Ovary (tissue), 10 donors: Measurements from ENCODE around the gene NPW. TPM values are rescaled to one million over a fixed set of nuclear protein-coding genes. Genes with fewer than 3 reads are reported as not detected.

Experiments
- DNase-seq, 5 donors: peaks; one replicate each; pipeline ENCODE4 v3.0.0-alpha.2; 2019 to 2020
- H3K27ac ChIP-seq, 2 donors: fragments of 200-600 bp; one replicate each; pipeline versions ENCODE4 v1.5.1 to v1.8.0; 2019 to 2022
- H3K27me3 ChIP-seq: fragments of 200-600 bp; one replicate; pipeline ENCODE4 v1.8.0; 2022
- H3K36me3 ChIP-seq: fragments of 200-600 bp; sonication (generic); one replicate; pipeline ENCODE4 v1.5.1; 2019
- H3K4me1 ChIP-seq: one replicate; pipeline ENCODE4 v1.8.1; 2013; ENCODE audit warnings: mild to moderate bottlenecking, moderate library complexity; ENCODE audit not compliant: insufficient read depth
- H3K4me3 ChIP-seq: fragments of 200-600 bp; sonication (generic); one replicate; pipeline ENCODE4 v1.5.1; 2017
- H3K9me3 ChIP-seq, 2 donors: fragments of 200-600 bp in 1 of 2; sonication (generic) in 1 of 2; one replicate each; pipeline versions ENCODE4 v1.5.1 to v1.8.1; 2013 to 2019; ENCODE audit warnings: mild to moderate bottlenecking in 1 of 2, moderate library complexity in 1 of 2
- CTCF ChIP-seq, 3 donors: fragments of 450-650 bp in 2 of 3; fragments of 200-600 bp in 1 of 3; IDR thresholded peaks; one replicate each; pipeline versions ENCODE4 v1.5.1 to v1.8.0; 2016 to 2022; ENCODE audit warnings: antibody characterized with exemption in 3 of 3, mild to moderate bottlenecking in 1 of 3
- EP300 ChIP-seq: sonication (generic); formaldehyde crosslinking; IDR thresholded peaks from one replicate; pipeline ENCODE4 v1.6.1; 2017; ENCODE audit warnings: antibody characterized with exemption
- POLR2A ChIP-seq: fragments of 450-650 bp; IDR thresholded peaks from one replicate; pipeline ENCODE4 v1.6.1; 2017; ENCODE audit warnings: antibody characterized with exemption, mild to moderate bottlenecking, moderate library complexity
- WGBS, 3 donors: extraction: QIAGEN DNeasy Blood & Tissue Kit in 1 of 3; methylation state at CpG; one replicate each; pipeline versions ENCODE4 v1.1.5 to v1.1.7; 2013 to 2017; 5-methylcytosine and 5-hydroxymethylcytosine counted together
- intact Hi-C, 4 donors: fragments of 100-400 bp; cut with DNase I; formaldehyde crosslinking; loops; one replicate each; pipeline versions ENCODE4 v1.11.0 to v1.15.1; 2022 to 2023
- long read RNA-seq, 3 donors: library from polyadenylated mRNA in 2 of 3; unstranded in 2 of 3; transcript quantifications; one replicate each; pipeline ENCODE4 v2.0.0 and lab custom pipeline, GENCODE V29; 2021 to 2026
- polyA plus RNA-seq, 2 donors: library from polyadenylated mRNA; stranded (reverse); fragments of 200-250 nt in 1 of 2; fragments of 350-450 nt in 1 of 2; fragmentation: Illumina TruSeq in 1 of 2; extraction: RNeasy Lipid Tissue Mini Kit (QIAGEN cat#74804) in 1 of 2; gene quantifications; one replicate each; pipeline ENCODE4 v1.2.3, GENCODE V29; 2013 to 2014
- total RNA-seq, 7 donors: library from RNA; depleted of rRNA in 2 of 7; stranded (reverse); fragments of >200 nt in 2 of 7; fragmentation: NEBNext Ultra II Directional in 3 of 7; extraction: Animal tissue kit (Norgen Biotek cat#: 25700) in 3 of 7; gene quantifications; one replicate each; pipeline versions ENCODE4 v1.1.0 to v1.2.4, GENCODE V29; 2016 to 2023
- donor health status: DM: no; HTN: no; CAD: no; lungs with moderate emphysema.
- donor health status: DM: no; HTN: no; CAD: no.
- donor health status: Bipolar disorder and iron deficiency.
- donor health status: DM: yes; HTN: yes; CAD: no.
- donor health status: DM: no; HTN: no; CAD: no.
- donor health status: DM: yes; HTN: yes; CAD: no.

Gene NPW
- 1 to 10 TPM in 1 of 7 donors, under 1 TPM in 2, not detected in 4; 0.46 to 1.1 (median 0.78) TPM for total RNA-seq
- under 1 TPM in 1 of 2 donors, not detected in 1; 0.17 TPM for polyA plus RNA-seq
- long read RNA-seq, donor 1 = 0 reads
- long read RNA-seq, donor 2, transcript NPW-202 (2 exons, 991 nt) = major isoform, 16 of 16 reads
- long read RNA-seq, donor 2, partial matches to known transcripts = 0 of 16 reads
- long read RNA-seq, donor 2, other reads (novel, unspliced or antisense) = 0 of 16 reads
- long read RNA-seq, donor 3, partial matches to known transcripts = 0 of 2 reads
- long read RNA-seq, donor 3, other reads (novel, unspliced or antisense) = 0 of 2 reads

- H3K4me3 ChIP-seq = no peak within 1 kb of the TSS
- H3K36me3 ChIP-seq = no peaks in the 10 kb centered on the region
- TF ChIP-seq EP300 = no peak
- no peak for TF ChIP-seq CTCF (IDR thresholded peaks at IDR 0.05)
- no peak for TF ChIP-seq POLR2A
- no peaks in the 10 kb centered on the region for H3K9me3 ChIP-seq
- peaks cover 11% of the 10 kb centered on the region for H3K4me1 ChIP-seq
- 3 to 6% (median 4%) methylated on average over 24 to 33 of the region's 33 CpGs for WGBS, 3 donors
- intact Hi-C loops = loop anchor here in 1 of 4 donors (5.0 kb wide), 1 partner anchor 123 kb away; no protein-coding TSS in a partner anchor
- peak in 2 of 5 donors; percentile 38 to 42 for DNase-seq
- H3K27ac ChIP-seq = no peak within 1 kb of the TSS
- H3K27me3 ChIP-seq = no peaks in the 10 kb centered on the region
These were observed at the start of gene NPW for GRCh38 chr16:2019518-2019920. Gene NPW, plus strand, starts transcription at chr16:2019785.

- DNase-seq = peak; percentile 90 to 96 (median 93)
- H3K36me3 ChIP-seq = no peaks in the 10 kb centered on the region
- no peaks in the 10 kb centered on the region for H3K27me3 ChIP-seq
- H3K9me3 ChIP-seq = no peaks in the 10 kb centered on the region
- H3K4me1 ChIP-seq = peaks cover 10% of the 10 kb centered on the region
- H3K27ac ChIP-seq = peak within 1 kb of the TSS; percentile 63 to 83
- intact Hi-C loops = no loop called here
- WGBS, 3 donors = 0 to 1% (median 0%) methylated on average over 65 to 78 of the region's 78 CpGs
- TF ChIP-seq POLR2A (peak; percentile 95), EP300 (no peak), CTCF (IDR thresholded peaks at IDR 0.05) (peak in 1 of 3 donors; percentile 40)
- H3K4me3 ChIP-seq = peak within 1 kb of the TSS; percentile 100
These were observed 47.6 kb upstream of the NPW start, which contains the start of gene TBL3 for GRCh38 chr16:1971796-1972489. Gene TBL3, plus strand, starts transcription at chr16:1972053. Its CDS starts 112 bp downstream, at chr16:1972165.

- H3K27ac ChIP-seq = peak overlapping the region in 1 of 2 donors; percentile 63
- WGBS, 3 donors = 1 to 3% (median 2%) methylated on average over 22 of the region's 22 CpGs
- TF ChIP-seq CTCF (IDR thresholded peaks at IDR 0.05) (no peak), POLR2A (no peak), EP300 (no peak)
These were observed 47.1 kb upstream of the NPW start for GRCh38 chr16:1972490-1972877.

GRCh38 chr16:1973461-1974156 is 46.0 kb upstream of the NPW start:
- peak in 2 of 5 donors; percentile 23 to 35 for DNase-seq
- Histone ChIP-seq H3K4me3 (no peak overlapping the region), H3K27me3 (no peaks in the 10 kb centered on the region), H3K9me3 (no peaks in the 10 kb centered on the region), H3K36me3 (no peaks in the 10 kb centered on the region), H3K4me1 (peaks cover 10% of the 10 kb centered on the region), H3K27ac (no peak overlapping the region)
- no peak for TF ChIP-seq CTCF (IDR thresholded peaks at IDR 0.05)
- no peak for TF ChIP-seq EP300
- 86 to 91% (median 87%) methylated on average over 16 of the region's 16 CpGs for WGBS, 3 donors
- intact Hi-C loops = no loop called here

More at GRCh38 chr16:1972490-1972877, 47.1 kb upstream of the NPW start:
- no peaks in the 10 kb centered on the region for H3K9me3 ChIP-seq
- H3K4me3 ChIP-seq = peak overlapping the region; percentile 100
- intact Hi-C loops = no loop called here
- DNase-seq = peak in 3 of 5 donors; percentile 39 to 54 (median 49)
- no peaks in the 10 kb centered on the region for H3K27me3 ChIP-seq
- H3K4me1 ChIP-seq = peaks cover 10% of the 10 kb centered on the region
- H3K36me3 ChIP-seq = no peaks in the 10 kb centered on the region
